Fibroblast of lung (primary cell): Measurements from ENCODE around the gene CNTN4. TPM values are rescaled to one million over a fixed set of nuclear protein-coding genes. Genes with fewer than 3 reads are reported as not detected.
"Not testable (repeated sequence)": the region's sequence is repeated elsewhere in the genome, so short reads cannot be mapped to it uniquely, and the experiment has no call there.

ENCODE experiments used
- DNase-seq, 2 donors: peaks; one replicate each; pipeline versions ENCODE4 v3.0.0 to v3.0.0-alpha.2; 2010; ENCODE audit warnings: low read depth in 2 of 2
- H2AFZ ChIP-seq: 2 replicates; pipeline ENCODE4 v1.5.1; 2012; ENCODE audit warnings: low read length, control low read depth, inconsistent platforms
- H3K27ac ChIP-seq: 2 replicates; pipeline ENCODE4 v1.5.1; 2011; ENCODE audit warnings: low read length, control low read depth; ENCODE audit not compliant: insufficient read depth
- H3K27me3 ChIP-seq: 2 replicates; pipeline ENCODE4 v1.5.1; 2011; ENCODE audit warnings: mild to moderate bottlenecking, low read length; ENCODE audit not compliant: control insufficient read depth, insufficient read depth
- H3K36me3 ChIP-seq: 2 replicates; pipeline ENCODE4 v1.5.1; 2011; ENCODE audit warnings: low read length; ENCODE audit not compliant: control insufficient read depth, insufficient read depth
- H3K4me1 ChIP-seq: 2 replicates; pipeline ENCODE4 v1.5.1; 2011; ENCODE audit warnings: low read length; ENCODE audit not compliant: control insufficient read depth, insufficient read depth; ENCODE audit errors: extremely low read depth
- H3K4me2 ChIP-seq: 2 replicates; pipeline ENCODE4 v1.5.1; 2011; ENCODE audit warnings: low read length, control low read depth; ENCODE audit not compliant: insufficient read depth; ENCODE audit errors: extremely low read depth
- H3K4me3 ChIP-seq, 4 experiments: fragments of 200-600 bp in 1 of 4; sonication (generic) in 1 of 4; replicated peaks in 1 of 4; 2 replicates each; pipeline ENCODE4 v1.5.1; 2011 to 2016; ENCODE audit warnings: low read length in 4 of 4, low read depth in 3 of 4, mild to moderate bottlenecking in 3 of 4, control low read depth in 2 of 4, inconsistent platforms in 1 of 4, mixed read lengths in 1 of 4; ENCODE audit not compliant: insufficient read depth in 1 of 4; ENCODE audit errors: control extremely low read depth in 1 of 4
- H3K79me2 ChIP-seq: 2 replicates; pipeline ENCODE4 v1.5.1; 2012; ENCODE audit warnings: mild to moderate bottlenecking, low read length, inconsistent platforms; ENCODE audit not compliant: control insufficient read depth, insufficient read depth
- H3K9ac ChIP-seq: 2 replicates; pipeline ENCODE4 v1.5.1; 2011; ENCODE audit warnings: mild to moderate bottlenecking, low read length, control low read depth; ENCODE audit not compliant: insufficient read depth
- H3K9me3 ChIP-seq: 2 replicates; pipeline ENCODE4 v1.5.1; 2012; ENCODE audit warnings: low read depth, low read length; ENCODE audit not compliant: control insufficient read depth, insufficient read depth
- H4K20me1 ChIP-seq: 2 replicates; pipeline ENCODE4 v1.5.1; 2011; ENCODE audit warnings: low read length; ENCODE audit not compliant: control insufficient read depth, insufficient read depth; ENCODE audit errors: extremely low read depth
- EZH2 ChIP-seq: IDR thresholded peaks from 2 replicates; pipeline ENCODE4 v1.5.1; 2012; ENCODE audit warnings: low read length, control low read depth, mild to moderate bottlenecking; ENCODE audit errors: missing control alignments
- polyA plus RNA-seq, 2 donors: library from polyadenylated mRNA; depleted of rRNA in 1 of 2; stranded (reverse) in 1 of 2; unstranded in 1 of 2; fragments of >200 nt; gene quantifications; 2 replicates each; pipeline ENCODE4 v1.2.1, GENCODE V29; 2011 to 2012; ENCODE audit warnings: missing spikeins in 1 of 2
- total RNA-seq: library from RNA; depleted of rRNA; stranded (reverse); fragments of >200 nt; gene quantifications from 2 replicates; pipeline ENCODE4 v1.2.1, GENCODE V29; 2014
- TF ChIP-seq, protein P1 (sequence below), 2 donors: IDR thresholded peaks in 1 of 2; conservative IDR thresholded peaks in 1 of 2; 1 replicate in 1 of 2; 2 replicates in 1 of 2; pipeline ENCODE4 v1.5.1; 2011 to 2012; ENCODE audit warnings: low read length in 2 of 2, control low read depth in 1 of 2, inconsistent platforms in 1 of 2, low read depth in 1 of 2, mild to moderate bottlenecking in 1 of 2

CNTN4 gene
- total and polyA plus RNA-seq, 2 donors (not counting 1 experiment from before 2014, with no cell fraction given), result 0.17 to 0.69 TPM

DNA sequence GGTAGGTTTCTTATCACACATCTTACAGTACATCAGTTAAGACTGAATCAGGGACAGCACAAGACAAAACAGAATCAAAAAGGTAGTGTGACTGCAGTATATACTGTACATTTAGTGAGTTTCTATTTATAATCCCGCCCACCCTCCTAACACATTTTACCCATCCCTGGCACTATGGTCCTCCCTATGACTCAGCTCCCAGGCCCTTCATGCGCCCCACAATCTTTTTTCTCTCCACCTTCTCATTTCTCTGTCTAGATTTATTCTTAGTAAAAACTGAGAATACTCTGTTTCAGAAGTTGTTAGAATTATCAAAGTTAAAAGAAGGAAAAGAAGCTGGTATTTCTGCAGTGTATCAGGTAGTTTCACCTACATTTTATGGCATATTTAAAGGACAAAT is 427.3 kb downstream of the CNTN4 start:
- no peaks in the 10 kb centered on the region for H3K79me2 ChIP-seq
- TF ChIP-seq, protein P1, sequence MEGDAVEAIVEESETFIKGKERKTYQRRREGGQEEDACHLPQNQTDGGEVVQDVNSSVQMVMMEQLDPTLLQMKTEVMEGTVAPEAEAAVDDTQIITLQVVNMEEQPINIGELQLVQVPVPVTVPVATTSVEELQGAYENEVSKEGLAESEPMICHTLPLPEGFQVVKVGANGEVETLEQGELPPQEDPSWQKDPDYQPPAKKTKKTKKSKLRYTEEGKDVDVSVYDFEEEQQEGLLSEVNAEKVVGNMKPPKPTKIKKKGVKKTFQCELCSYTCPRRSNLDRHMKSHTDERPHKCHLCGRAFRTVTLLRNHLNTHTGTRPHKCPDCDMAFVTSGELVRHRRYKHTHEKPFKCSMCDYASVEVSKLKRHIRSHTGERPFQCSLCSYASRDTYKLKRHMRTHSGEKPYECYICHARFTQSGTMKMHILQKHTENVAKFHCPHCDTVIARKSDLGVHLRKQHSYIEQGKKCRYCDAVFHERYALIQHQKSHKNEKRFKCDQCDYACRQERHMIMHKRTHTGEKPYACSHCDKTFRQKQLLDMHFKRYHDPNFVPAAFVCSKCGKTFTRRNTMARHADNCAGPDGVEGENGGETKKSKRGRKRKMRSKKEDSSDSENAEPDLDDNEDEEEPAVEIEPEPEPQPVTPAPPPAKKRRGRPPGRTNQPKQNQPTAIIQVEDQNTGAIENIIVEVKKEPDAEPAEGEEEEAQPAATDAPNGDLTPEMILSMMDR (conservative IDR thresholded peaks at IDR 0.05 in 1 of 2, IDR thresholded peaks at IDR 0.05 in 1 of 2; ENCODE audit: low read depth in 1 of 2, low read length in 2 of 2), result no peak
- no peak for TF ChIP-seq EZH2
- no peaks in the 10 kb centered on the region for H3K4me1 ChIP-seq
- H3K9me3 ChIP-seq, result no peaks in the 10 kb centered on the region
- no peak overlapping the region for H3K9ac ChIP-seq
- H2AFZ ChIP-seq, result no peak overlapping the region
- no peaks in the 10 kb centered on the region for H3K36me3 ChIP-seq
- H3K27me3 ChIP-seq, result no peaks in the 10 kb centered on the region
- H3K27ac ChIP-seq, result no peak overlapping the region
- H3K4me2 ChIP-seq, result no peak overlapping the region
- H3K4me3 ChIP-seq, result no peak overlapping the region
- no peak for DNase-seq
- H4K20me1 ChIP-seq, result no peaks in the 10 kb centered on the region

DNA sequence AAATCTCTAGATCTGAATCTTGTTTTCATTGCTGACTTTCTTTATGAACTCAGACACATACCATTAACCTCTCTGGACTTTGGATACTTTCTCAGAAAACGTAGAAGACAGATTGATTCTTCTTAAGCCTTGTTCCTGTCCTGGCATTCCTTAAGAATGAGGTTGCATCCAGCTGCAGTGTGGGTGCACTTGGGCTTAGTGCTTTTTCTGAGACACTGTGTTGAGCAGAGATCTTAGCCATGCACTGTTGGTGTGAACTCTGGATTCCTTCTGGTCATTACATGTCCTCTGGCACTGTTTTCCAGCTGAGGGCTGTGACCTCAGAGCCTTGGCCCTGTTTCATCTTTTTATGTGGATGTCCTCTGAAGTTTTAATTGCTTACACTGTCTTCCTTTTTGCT is 428.3 kb downstream of the CNTN4 start:
- DNase-seq, result no peak
- Histone ChIP-seq H3K36me3 (no peaks in the 10 kb centered on the region), H4K20me1 (no peaks in the 10 kb centered on the region), H3K4me2 (no peak overlapping the region), H3K4me1 (no peaks in the 10 kb centered on the region), H3K4me3 (no peak overlapping the region), H3K27ac (no peak overlapping the region), H3K9me3 (no peaks in the 10 kb centered on the region), H3K27me3 (no peaks in the 10 kb centered on the region), H3K9ac (no peak overlapping the region), H3K79me2 (no peaks in the 10 kb centered on the region), H2AFZ (no peak overlapping the region)
- TF ChIP-seq, protein P1 (conservative IDR thresholded peaks at IDR 0.05 in 1 of 2, IDR thresholded peaks at IDR 0.05 in 1 of 2; ENCODE audit: low read depth in 1 of 2, low read length in 2 of 2), result no peak
- TF ChIP-seq EZH2, result no peak

DNA sequence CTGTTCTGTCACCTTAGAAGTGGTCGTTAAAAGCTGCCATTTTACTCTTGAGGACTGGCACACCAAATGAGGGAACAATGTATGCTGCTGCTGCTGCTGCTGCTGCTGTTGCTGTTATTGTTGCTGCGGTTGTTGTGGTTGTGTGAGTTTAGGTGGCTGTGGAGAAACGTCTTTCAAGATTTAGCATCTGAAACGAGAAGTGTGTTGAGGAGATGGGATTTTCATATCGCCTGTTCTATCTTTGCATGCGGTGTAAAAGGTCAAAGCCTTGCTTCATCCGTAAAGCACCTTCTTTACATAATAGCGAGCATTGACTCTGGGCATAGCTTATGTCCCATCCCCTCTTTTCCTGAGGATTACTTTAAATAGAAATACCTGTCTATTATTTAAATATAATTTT is 428.7 kb downstream of the CNTN4 start:
- not testable (repeated sequence) for H4K20me1 ChIP-seq, H3K9me3 ChIP-seq, H3K79me2 ChIP-seq, H3K27me3 ChIP-seq, DNase-seq, H3K9ac ChIP-seq, H3K4me3 ChIP-seq, H2AFZ ChIP-seq, H3K4me1 ChIP-seq, H3K27ac ChIP-seq, H3K4me2 ChIP-seq, H3K36me3 ChIP-seq

DNA sequence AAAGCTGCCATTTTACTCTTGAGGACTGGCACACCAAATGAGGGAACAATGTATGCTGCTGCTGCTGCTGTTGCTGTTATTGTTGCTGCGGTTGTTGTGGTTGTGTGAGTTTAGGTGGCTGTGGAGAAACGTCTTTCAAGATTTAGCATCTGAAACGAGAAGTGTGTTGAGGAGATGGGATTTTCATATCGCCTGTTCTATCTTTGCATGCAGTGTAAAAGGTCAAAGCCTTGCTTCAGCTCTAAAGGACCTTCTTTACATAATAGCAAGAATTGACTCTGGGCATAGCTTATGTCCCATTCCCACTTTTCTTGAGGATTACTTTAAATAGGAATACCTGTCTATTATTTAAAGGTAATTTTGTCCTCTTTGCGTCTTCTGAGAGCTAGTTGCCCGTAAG is 436.1 kb downstream of the CNTN4 start:
- not testable (repeated sequence) for H3K27me3 ChIP-seq, DNase-seq, H2AFZ ChIP-seq, H3K4me1 ChIP-seq, H3K4me3 ChIP-seq, H3K79me2 ChIP-seq, H3K9me3 ChIP-seq, H3K27ac ChIP-seq, H3K4me2 ChIP-seq, H3K9ac ChIP-seq, H4K20me1 ChIP-seq, H3K36me3 ChIP-seq
